ENCODE data around the gene OR4A5.
"Not testable (repeated sequence)": the region's sequence is repeated elsewhere in the genome, so short reads cannot be mapped to it uniquely, and the experiment has no call there.

OR4A5 gene

GRCh38 chr11:54706532-54706931 lies at the start of gene OR4A5:
Gene OR4A5 (plus strand): TSS chr11:54706832. CDS start chr11:54706885, 53 bp downstream.
- DNase-seq: not testable (repeated sequence)

GRCh38 chr11:54720094-54720493 lies 13.5 kb downstream of the OR4A5 start:
- DNase-seq: not testable (repeated sequence)

Data from CD4-positive, alpha-beta T cell treated with Interleukin-12 subunit alpha and Interleukin-12 subunit beta, for 1 hour (primary cell).